SU-DHL-6 (cell line): Measurements from ENCODE around the gene SPTLC2.
A peak's percentile ranks its signal among the peaks of the same experiment; 100 is the strongest.

Source experiments
- CTCF ChIP-seq: fragments of 200-600 bp; sonication (generic); IDR thresholded peaks from one replicate; pipeline ENCODE4 v1.5.1; 2017; ENCODE audit warnings: antibody characterized with exemption, mild to moderate bottlenecking, low read length, moderate library complexity; ENCODE audit not compliant: insufficient read depth, poor library complexity, severe bottlenecking
- EZH2phosphoT487 ChIP-seq: fragments of 200-600 bp; sonication (generic), shearing (Covaris generic); conservative IDR thresholded peaks from 2 replicates; pipeline ENCODE4 v1.6.1; 2018; ENCODE audit warnings: mild to moderate bottlenecking, antibody characterized with exemption, low read length, moderate library complexity, mixed read lengths

GRCh38 chr14:77616454-77617229 is at the start of gene SPTLC2:
- TF ChIP-seq EZH2phosphoT487 (no peak), CTCF (peak; percentile 14)
